GM12892 (cell line): ENCODE data around the gene SAMD14.

Experiments used
- POLR2A ChIP-seq: IDR thresholded peaks from 2 replicates; pipeline ENCODE4 v1.6.1; 2011; ENCODE audit warnings: low read depth, low read length, control low read depth
- POLR2AphosphoS5 ChIP-seq: IDR thresholded peaks from 2 replicates; pipeline ENCODE4 v1.6.1; 2011; ENCODE audit warnings: low read depth, low read length, control low read depth
- TAF1 ChIP-seq: IDR thresholded peaks from 2 replicates; pipeline ENCODE4 v1.6.1; 2011; ENCODE audit warnings: low read depth, mild to moderate bottlenecking, control low read depth, low read length, borderline replicate concordance

- TF ChIP-seq POLR2A (no peak), POLR2AphosphoS5 (no peak), TAF1 (no peak)
Measured at GRCh38 chr17:50097926-50098325, 32.0 kb downstream of the SAMD14 start.
